Smooth muscle cell (in vitro differentiated cells): ENCODE measurements around the gene STRADA. TPM values are rescaled to one million over a fixed set of nuclear protein-coding genes. Genes with fewer than 3 reads are reported as not detected.

Experiments used
- DNase-seq: peaks from one replicate; lab custom pipeline; 2025; ENCODE audit not compliant: unreplicated experiment; lab: John Stamatoyannopoulos, UW
- H2AFZ ChIP-seq: fragments of 200-600 bp; sonication (generic); 2 replicates; pipeline ENCODE4 v1.6.0; 2016; ENCODE audit warnings: antibody characterized with exemption, low read depth, mild to moderate bottlenecking
- H3F3A ChIP-seq: fragments of 200-600 bp; sonication (generic); 2 replicates; pipeline ENCODE4 v1.6.0; 2017; ENCODE audit warnings: antibody characterized with exemption, low read depth
- H3K27ac ChIP-seq: fragments of 200-600 bp; sonication (generic); 2 replicates; pipeline ENCODE4 v1.5.1; 2016; ENCODE audit warnings: low read depth, mild to moderate bottlenecking
- H3K27me3 ChIP-seq: fragments of 200-600 bp; sonication (generic); 2 replicates; pipeline ENCODE4 v1.6.1; 2016; ENCODE audit warnings: low read depth, mild to moderate bottlenecking
- H3K36me3 ChIP-seq: fragments of 200-600 bp; sonication (generic); 2 replicates; pipeline ENCODE4 v1.5.1; 2016; ENCODE audit warnings: low read depth
- H3K4me1 ChIP-seq: fragments of 200-600 bp; sonication (generic); 2 replicates; pipeline ENCODE4 v1.5.1; 2016; ENCODE audit warnings: low read depth
- H3K4me2 ChIP-seq: fragments of 200-600 bp; sonication (generic); 2 replicates; pipeline ENCODE4 v1.6.0; 2016; ENCODE audit warnings: mild to moderate bottlenecking
- H3K4me3 ChIP-seq: fragments of 200-600 bp; sonication (generic); 2 replicates; pipeline ENCODE4 v1.5.1; 2016; ENCODE audit warnings: mild to moderate bottlenecking
- H3K79me2 ChIP-seq: fragments of 200-600 bp; sonication (generic); 2 replicates; pipeline ENCODE4 v1.6.0; 2016; ENCODE audit warnings: low read depth, mild to moderate bottlenecking
- H3K9ac ChIP-seq: fragments of 200-600 bp; sonication (generic); 2 replicates; pipeline ENCODE4 v1.6.0; 2016; ENCODE audit warnings: low read depth
- H3K9me3 ChIP-seq: fragments of 200-600 bp; sonication (generic); replicated peaks from 2 replicates; pipeline ENCODE4 v1.5.1; 2016; ENCODE audit warnings: low read depth
- H4K20me1 ChIP-seq: fragments of 200-600 bp; sonication (generic); 2 replicates; pipeline ENCODE4 v1.6.0; 2016; ENCODE audit warnings: low read depth
- WGBS: methylation state at CpG from one replicate; pipeline ENCODE4 v1.1.7; 2016; ENCODE audit warnings: low lambda C conversion rate; 5-methylcytosine and 5-hydroxymethylcytosine counted together
- polyA plus RNA-seq: library from polyadenylated mRNA; unstranded; fragments of >200 nt; fragmentation: Nextera tagmentation; extraction: Ambion mirVana; gene quantifications from 2 replicates; pipeline ENCODE4 v1.2.1, GENCODE V29; 2016
- total RNA-seq: library from RNA; depleted of rRNA; stranded (reverse); fragments of >200 nt; gene quantifications from 2 replicates; pipeline ENCODE4 v1.2.3, GENCODE V29; 2014
- TF ChIP-seq, protein P1 (sequence below): fragments of 200-600 bp; sonication (generic); IDR thresholded peaks from 2 replicates; pipeline ENCODE4 v1.5.1; 2017; ENCODE audit warnings: borderline replicate concordance, mild to moderate bottlenecking, antibody characterized with exemption; ENCODE audit not compliant: insufficient read depth, poor library complexity, severe bottlenecking

The STRADA gene
- total and polyA plus RNA-seq, 2 experiments from 2014 or later, result 13.6 to 26.8 TPM

DNA sequence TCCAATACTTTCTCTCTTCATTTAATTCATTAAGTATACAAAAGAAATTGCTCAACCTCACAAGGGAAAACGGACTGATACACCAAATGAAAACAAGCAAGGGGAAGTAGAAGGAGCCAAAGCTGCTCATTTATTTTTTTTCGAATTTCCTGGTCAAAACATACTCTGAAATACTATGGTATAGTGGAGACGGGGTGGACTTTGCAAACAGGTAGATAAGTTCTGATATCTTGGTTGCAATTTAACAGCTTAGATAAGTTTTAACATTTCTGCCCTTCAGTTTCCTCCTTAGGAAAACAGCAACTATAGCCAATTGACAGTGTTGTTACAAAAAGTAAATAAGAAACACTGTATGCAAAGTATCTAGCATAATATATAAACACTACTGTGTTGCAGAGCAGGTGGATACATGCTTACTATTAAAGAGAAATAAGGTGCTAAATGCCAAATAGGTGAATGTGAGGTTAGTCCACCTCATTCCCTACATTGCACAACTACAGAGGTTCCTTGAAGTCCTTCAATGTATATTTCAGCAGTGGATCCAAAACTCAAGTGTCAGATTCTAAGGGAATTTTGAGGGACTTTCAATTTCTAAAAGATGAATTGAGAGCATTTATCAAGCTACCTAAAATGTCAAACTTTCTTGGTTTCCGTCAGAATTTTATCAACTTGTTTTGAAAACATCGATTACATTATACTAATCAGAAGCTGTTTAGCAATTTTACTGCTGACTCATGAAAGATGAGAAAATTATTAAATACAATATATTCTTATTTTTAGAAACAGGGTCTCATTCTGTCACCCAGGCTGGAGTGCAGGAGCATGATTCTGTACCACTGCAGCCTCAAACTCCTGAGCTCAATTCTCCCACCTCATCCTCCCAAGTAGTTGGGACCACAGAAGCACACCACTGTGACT lies 20.8 kb upstream of the STRADA start:
- H3K27ac ChIP-seq, result no peak overlapping the region
- 99% methylated on average over 5 of the region's 5 CpGs for WGBS

DNA sequence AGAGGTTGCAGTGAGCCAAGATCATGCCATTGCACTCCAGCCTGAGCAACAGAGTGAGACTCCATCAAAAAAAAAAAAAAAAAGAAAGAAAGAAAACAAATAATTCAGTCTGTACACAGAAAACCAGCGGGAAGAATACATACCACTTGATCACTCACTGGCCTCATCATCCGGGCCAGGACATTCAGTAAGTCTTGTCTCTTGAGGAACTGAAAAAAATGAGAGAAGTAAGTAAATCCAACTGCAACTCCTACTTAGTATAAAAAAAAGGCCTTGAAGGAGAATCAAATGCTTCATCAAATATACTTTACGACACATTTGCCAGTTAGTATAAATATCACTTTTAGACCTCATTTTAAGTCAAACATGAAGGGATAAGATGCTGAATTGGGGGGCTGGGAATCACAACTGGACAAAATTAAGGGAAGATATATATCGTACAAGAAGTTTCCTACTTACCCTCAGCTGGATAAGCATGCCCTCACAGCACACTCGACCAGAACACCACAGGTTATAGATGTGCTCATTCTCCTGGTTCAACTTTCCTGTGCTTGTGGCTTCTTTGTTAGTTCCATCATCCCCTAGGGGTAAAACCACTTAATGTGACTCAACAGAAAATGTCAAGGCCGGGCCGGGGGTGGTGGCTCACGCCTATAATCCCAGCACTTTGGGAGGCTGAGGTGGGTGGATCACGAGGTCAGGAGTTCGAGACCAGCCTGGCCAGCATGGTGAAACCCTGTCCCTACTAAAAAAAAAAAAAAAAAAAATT lies 19.4 kb upstream of the STRADA start:
- H3K4me3 ChIP-seq, result no peak overlapping the region
- peaks cover 16% of the 10 kb centered on the region for H3K36me3 ChIP-seq
- H3K9me3 ChIP-seq, result no peaks in the 10 kb centered on the region
- H3K27me3 ChIP-seq, result no peaks in the 10 kb centered on the region
- 88% methylated on average over 10 of the region's 10 CpGs for WGBS
- H4K20me1 ChIP-seq, result peaks cover 18% of the 10 kb centered on the region
- H2AFZ ChIP-seq, result no peak overlapping the region
- H3K79me2 ChIP-seq, result peaks cover 10% of the 10 kb centered on the region
- TF ChIP-seq, protein P1, sequence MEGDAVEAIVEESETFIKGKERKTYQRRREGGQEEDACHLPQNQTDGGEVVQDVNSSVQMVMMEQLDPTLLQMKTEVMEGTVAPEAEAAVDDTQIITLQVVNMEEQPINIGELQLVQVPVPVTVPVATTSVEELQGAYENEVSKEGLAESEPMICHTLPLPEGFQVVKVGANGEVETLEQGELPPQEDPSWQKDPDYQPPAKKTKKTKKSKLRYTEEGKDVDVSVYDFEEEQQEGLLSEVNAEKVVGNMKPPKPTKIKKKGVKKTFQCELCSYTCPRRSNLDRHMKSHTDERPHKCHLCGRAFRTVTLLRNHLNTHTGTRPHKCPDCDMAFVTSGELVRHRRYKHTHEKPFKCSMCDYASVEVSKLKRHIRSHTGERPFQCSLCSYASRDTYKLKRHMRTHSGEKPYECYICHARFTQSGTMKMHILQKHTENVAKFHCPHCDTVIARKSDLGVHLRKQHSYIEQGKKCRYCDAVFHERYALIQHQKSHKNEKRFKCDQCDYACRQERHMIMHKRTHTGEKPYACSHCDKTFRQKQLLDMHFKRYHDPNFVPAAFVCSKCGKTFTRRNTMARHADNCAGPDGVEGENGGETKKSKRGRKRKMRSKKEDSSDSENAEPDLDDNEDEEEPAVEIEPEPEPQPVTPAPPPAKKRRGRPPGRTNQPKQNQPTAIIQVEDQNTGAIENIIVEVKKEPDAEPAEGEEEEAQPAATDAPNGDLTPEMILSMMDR, result no peak
- DNase-seq, result no peak
- no peaks in the 10 kb centered on the region for H3K4me1 ChIP-seq
- H3K27ac ChIP-seq, result no peak overlapping the region
- no peak overlapping the region for H3K9ac ChIP-seq
- H3F3A ChIP-seq, result no peaks in the 10 kb centered on the region
- H3K4me2 ChIP-seq, result no peak overlapping the region

More for the DNA sequence above, 20.8 kb upstream of the STRADA start:
- peaks cover 24% of the 10 kb centered on the region for H3K79me2 ChIP-seq
- H3K4me2 ChIP-seq, result no peak overlapping the region
- no peaks in the 10 kb centered on the region for H3K9me3 ChIP-seq
- peaks cover 9% of the 10 kb centered on the region for H3K36me3 ChIP-seq
- H3K4me3 ChIP-seq, result no peak overlapping the region
- H4K20me1 ChIP-seq, result peaks cover 33% of the 10 kb centered on the region
- H3K4me1 ChIP-seq, result no peaks in the 10 kb centered on the region
- no peak overlapping the region for H2AFZ ChIP-seq
- no peak for DNase-seq
- no peaks in the 10 kb centered on the region for H3F3A ChIP-seq
- no peaks in the 10 kb centered on the region for H3K27me3 ChIP-seq
- H3K9ac ChIP-seq, result no peak overlapping the region
- TF ChIP-seq, protein P1, result no peak

DNA sequence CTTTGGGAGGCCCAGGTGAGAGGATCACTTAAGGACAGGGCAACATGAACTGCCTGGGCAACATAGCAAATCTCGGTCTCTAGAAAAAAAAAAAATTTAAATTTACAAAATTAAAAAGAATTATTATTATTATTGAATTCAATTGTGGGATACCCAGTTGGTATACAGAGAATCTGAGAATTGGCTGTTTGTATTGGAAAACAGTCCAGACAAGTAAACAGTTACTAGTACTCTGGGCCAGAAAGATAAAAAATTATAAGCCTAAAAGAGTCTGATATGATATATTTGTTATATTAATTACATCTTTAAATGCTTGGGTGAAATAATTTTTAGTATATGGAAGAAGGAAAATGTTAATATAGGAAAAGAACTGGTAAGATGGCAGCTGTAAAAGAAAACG lies 16.8 kb upstream of the STRADA start:
- Histone ChIP-seq H3K4me1 (no peaks in the 10 kb centered on the region), H3F3A (no peaks in the 10 kb centered on the region), H3K27me3 (no peaks in the 10 kb centered on the region), H3K4me2 (no peak overlapping the region), H3K4me3 (no peak overlapping the region), H3K79me2 (no peaks in the 10 kb centered on the region), H3K36me3 (peaks cover 17% of the 10 kb centered on the region), H3K9me3 (no peaks in the 10 kb centered on the region), H4K20me1 (peaks cover 7% of the 10 kb centered on the region), H3K27ac (no peak overlapping the region), H2AFZ (no peak overlapping the region), H3K9ac (no peak overlapping the region)
- no peak for DNase-seq
- WGBS, result 91% methylated on average over 2 of the region's 2 CpGs
- TF ChIP-seq, protein P1, result no peak
